ENCODE data around the gene GBF1. TPM values are rescaled to one million over a fixed set of nuclear protein-coding genes. Genes with fewer than 3 reads are reported as not detected.

The GBF1 gene
- total RNA-seq, 2 donors from 2014 or later = 53.1 to 59.1 TPM

- no peaks in the 10 kb centered on the region for H3K4me1 ChIP-seq (replicated peaks)
- intact Hi-C loops (cut with DNase I) = no loop called here
- 62% methylated on average over 2 of the region's 2 CpGs for WGBS
Measured at GRCh38 chr10:102327641-102328040, 82.3 kb downstream of the GBF1 start.

GRCh38 chr10:102332772-102333171 lies 87.4 kb downstream of the GBF1 start:
- no peaks in the 10 kb centered on the region for H3K36me3 ChIP-seq
- no peak overlapping the region for H3K4me3 ChIP-seq
- H3K9me3 ChIP-seq = no peaks in the 10 kb centered on the region
- H3K4me1 ChIP-seq (replicated peaks) = no peaks in the 10 kb centered on the region
- TF ChIP-seq POLR2AphosphoS5 (IDR thresholded peaks at IDR 0.05) = no peak
- TF ChIP-seq CTCF (IDR thresholded peaks at IDR 0.05) = no peak
- no peak for TF ChIP-seq POLR2A (IDR thresholded peaks at IDR 0.05)
- no peaks in the 10 kb centered on the region for H3K27me3 ChIP-seq (replicated peaks; ENCODE audit: insufficient read depth)
- intact Hi-C loops (cut with DNase I) = no loop called here
- no peak for DNase-seq (ENCODE audit: low spot score)
- H3K27ac ChIP-seq = no peak overlapping the region

More at GRCh38 chr10:102327641-102328040, 82.3 kb downstream of the GBF1 start:
- Histone ChIP-seq H3K4me3 (no peak overlapping the region), H3K27ac (no peak overlapping the region), H3K27me3 (replicated peaks; ENCODE audit: insufficient read depth) (no peaks in the 10 kb centered on the region), H3K9me3 (no peaks in the 10 kb centered on the region), H3K36me3 (no peaks in the 10 kb centered on the region)
- TF ChIP-seq POLR2A (IDR thresholded peaks at IDR 0.05) = no peak
- TF ChIP-seq POLR2AphosphoS5 (IDR thresholded peaks at IDR 0.05) = no peak
- no peak for TF ChIP-seq CTCF (IDR thresholded peaks at IDR 0.05)
- no peak for DNase-seq (ENCODE audit: low spot score)

- 71% methylated on average over 4 of the region's 4 CpGs for WGBS
- no peak overlapping the region for H3K27ac ChIP-seq
Measured at GRCh38 chr10:102334101-102334500, 88.8 kb downstream of the GBF1 start.

GRCh38 chr10:102335184-102335583 lies 89.9 kb downstream of the GBF1 start:
- TF ChIP-seq POLR2AphosphoS5 (IDR thresholded peaks at IDR 0.05) (peak; percentile 43), CTCF (IDR thresholded peaks at IDR 0.05) (no peak), POLR2A (IDR thresholded peaks at IDR 0.05) (no peak)
- Histone ChIP-seq H3K27me3 (replicated peaks; ENCODE audit: insufficient read depth) (no peaks in the 10 kb centered on the region), H3K4me1 (replicated peaks) (no peaks in the 10 kb centered on the region), H3K9me3 (no peaks in the 10 kb centered on the region), H3K27ac (no peak overlapping the region), H3K4me3 (no peak overlapping the region), H3K36me3 (no peaks in the 10 kb centered on the region)
- intact Hi-C loops (cut with DNase I) = no loop called here
- DNase-seq (ENCODE audit: low spot score) = peak; percentile 31
- 48% methylated on average over 3 of the region's 3 CpGs for WGBS

More at GRCh38 chr10:102334101-102334500, 88.8 kb downstream of the GBF1 start:
- intact Hi-C loops (cut with DNase I) = no loop called here
- no peak overlapping the region for H3K4me3 ChIP-seq
- no peak for DNase-seq (ENCODE audit: low spot score)
- H3K4me1 ChIP-seq (replicated peaks) = no peaks in the 10 kb centered on the region
- TF ChIP-seq POLR2A (IDR thresholded peaks at IDR 0.05) (no peak), CTCF (IDR thresholded peaks at IDR 0.05) (no peak), POLR2AphosphoS5 (IDR thresholded peaks at IDR 0.05) (no peak)
- no peaks in the 10 kb centered on the region for H3K36me3 ChIP-seq
- H3K9me3 ChIP-seq = no peaks in the 10 kb centered on the region
- H3K27me3 ChIP-seq (replicated peaks; ENCODE audit: insufficient read depth) = no peaks in the 10 kb centered on the region

- Histone ChIP-seq H3K27me3 (replicated peaks; ENCODE audit: insufficient read depth) (no peaks in the 10 kb centered on the region), H3K9me3 (no peaks in the 10 kb centered on the region), H3K4me3 (no peak overlapping the region), H3K4me1 (replicated peaks) (no peaks in the 10 kb centered on the region), H3K27ac (no peak overlapping the region), H3K36me3 (no peaks in the 10 kb centered on the region)
- no peak for TF ChIP-seq CTCF (IDR thresholded peaks at IDR 0.05)
- WGBS = 79% methylated on average over 2 of the region's 2 CpGs
- intact Hi-C loops (cut with DNase I) = no loop called here
- DNase-seq (ENCODE audit: low spot score) = no peak
Measured at GRCh38 chr10:102341038-102341688, 95.8 kb downstream of the GBF1 start.
